BE2C (cell line): ENCODE data around the gene PIGQ.

Experiments used
- DNase-seq: peaks from one replicate; pipeline ENCODE4 v3.0.0-alpha.2; 2020
- H3K27me3 ChIP-seq: fragments of 250-450 bp; sonication (Bioruptor Pico); 2 replicates; pipeline ENCODE4 v1.5.1; 2020; ENCODE audit warnings: mild to moderate bottlenecking
- H3K36me3 ChIP-seq: fragments of 250-450 bp; sonication (Bioruptor Pico); 2 replicates; pipeline ENCODE4 v1.5.1; 2020; ENCODE audit warnings: mild to moderate bottlenecking
- H3K4me1 ChIP-seq: fragments of 250-450 bp; sonication (Bioruptor Pico); 2 replicates; pipeline ENCODE4 v1.5.1; 2020
- H3K4me3 ChIP-seq: 2 replicates; pipeline ENCODE4 v1.5.1; 2011; ENCODE audit warnings: low read depth, low read length
- H3K9me3 ChIP-seq: fragments of 250-450 bp; sonication (Bioruptor Pico); 2 replicates; pipeline ENCODE4 v1.5.1; 2020
- CTCF ChIP-seq: IDR thresholded peaks from 2 replicates; pipeline ENCODE4 v1.5.1; 2012; ENCODE audit warnings: mild to moderate bottlenecking, low read depth, low read length

Gene PIGQ

GRCh38 chr16:606656-607307 is 37.0 kb downstream of the PIGQ start:
- Histone ChIP-seq H3K4me3 (no peak overlapping the region), H3K4me1 (no peaks in the 10 kb centered on the region), H3K9me3 (no peaks in the 10 kb centered on the region), H3K36me3 (no peaks in the 10 kb centered on the region), H3K27me3 (no peaks in the 10 kb centered on the region)
- DNase-seq = no peak
- TF ChIP-seq CTCF = no peak

- H3K4me1 ChIP-seq = no peaks in the 10 kb centered on the region
- no peak overlapping the region for H3K4me3 ChIP-seq
- H3K9me3 ChIP-seq = no peaks in the 10 kb centered on the region
- no peaks in the 10 kb centered on the region for H3K27me3 ChIP-seq
- no peaks in the 10 kb centered on the region for H3K36me3 ChIP-seq
- no peak for TF ChIP-seq CTCF
- DNase-seq = no peak
Measured at GRCh38 chr16:608019-608418, 38.3 kb downstream of the PIGQ start.

GRCh38 chr16:609316-609715 is 39.5 kb downstream of the PIGQ start:
- Histone ChIP-seq H3K27me3 (no peaks in the 10 kb centered on the region), H3K36me3 (no peaks in the 10 kb centered on the region), H3K4me3 (no peak overlapping the region), H3K4me1 (no peaks in the 10 kb centered on the region), H3K9me3 (no peaks in the 10 kb centered on the region)
- DNase-seq = no peak
- no peak for TF ChIP-seq CTCF

- TF ChIP-seq CTCF = no peak
- DNase-seq = no peak
- no peaks in the 10 kb centered on the region for H3K9me3 ChIP-seq
Measured at GRCh38 chr16:609984-610383, 40.2 kb downstream of the PIGQ start.

GRCh38 chr16:610513-611381 is 41.0 kb downstream of the PIGQ start:
- no peak overlapping the region for H3K4me3 ChIP-seq
- H3K36me3 ChIP-seq = no peaks in the 10 kb centered on the region
- no peaks in the 10 kb centered on the region for H3K27me3 ChIP-seq
- DNase-seq = peak; percentile 58
- no peaks in the 10 kb centered on the region for H3K9me3 ChIP-seq
- no peaks in the 10 kb centered on the region for H3K4me1 ChIP-seq
- peak; percentile 56 for TF ChIP-seq CTCF

More at GRCh38 chr16:609984-610383, 40.2 kb downstream of the PIGQ start:
- Histone ChIP-seq H3K4me3 (no peak overlapping the region), H3K27me3 (no peaks in the 10 kb centered on the region), H3K36me3 (no peaks in the 10 kb centered on the region), H3K4me1 (no peaks in the 10 kb centered on the region)

GRCh38 chr16:615122-615521 is 45.4 kb downstream of the PIGQ start:
- DNase-seq = no peak
- no peak overlapping the region for H3K4me3 ChIP-seq
- H3K9me3 ChIP-seq = no peaks in the 10 kb centered on the region
- H3K36me3 ChIP-seq = no peaks in the 10 kb centered on the region
- no peaks in the 10 kb centered on the region for H3K27me3 ChIP-seq
- TF ChIP-seq CTCF = no peak
- H3K4me1 ChIP-seq = no peaks in the 10 kb centered on the region
